HG03280 (cell line): ENCODE results near the gene VAMP2.

Experiments
- ATAC-seq: cut with Tn5 transposase; IDR thresholded peaks from one replicate; pipeline ENCODE4 v1.9.1; 2021; ENCODE audit warnings: mild to moderate bottlenecking, moderate library complexity; ENCODE audit not compliant: unreplicated experiment

VAMP2 gene

DNA sequence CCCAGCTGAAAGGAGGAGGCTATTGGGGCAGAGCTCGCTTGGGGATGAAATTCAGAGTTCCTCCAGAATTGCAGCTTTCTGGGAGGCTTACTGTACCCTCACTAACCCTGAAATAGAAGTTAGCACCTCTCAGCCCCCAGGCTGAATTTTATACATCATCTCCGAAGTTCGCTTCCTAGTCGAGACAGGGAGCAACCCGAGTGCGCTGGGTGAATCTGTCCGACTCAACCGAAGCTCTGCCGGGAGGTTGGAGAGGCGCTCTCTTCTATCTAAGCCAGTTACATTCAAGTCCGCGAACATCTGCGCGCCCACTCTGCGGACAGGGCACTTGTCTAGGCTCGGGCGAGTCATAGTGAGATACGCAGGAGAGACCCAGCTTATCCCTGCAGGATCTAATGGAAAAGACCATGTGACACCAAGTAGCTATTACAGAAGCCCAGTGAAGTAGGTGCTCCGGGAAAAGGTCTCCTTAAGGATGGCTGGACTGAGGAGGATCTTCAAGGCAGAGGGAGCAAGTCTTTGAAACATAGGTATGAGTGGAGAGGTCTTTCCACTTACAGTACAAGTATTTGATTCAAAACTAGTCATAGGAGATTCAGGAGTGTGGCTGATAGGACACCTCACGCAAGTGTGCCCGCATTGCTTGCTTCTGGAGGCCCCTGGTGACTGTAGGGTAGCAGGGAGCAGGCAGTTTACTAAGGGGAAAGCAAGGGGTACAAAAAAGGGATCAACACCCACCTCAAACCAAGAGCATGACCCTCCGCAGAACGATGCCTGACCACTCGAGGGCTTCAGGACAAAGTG lies 38.2 kb downstream of the VAMP2 start:
- no peak for ATAC-seq

DNA sequence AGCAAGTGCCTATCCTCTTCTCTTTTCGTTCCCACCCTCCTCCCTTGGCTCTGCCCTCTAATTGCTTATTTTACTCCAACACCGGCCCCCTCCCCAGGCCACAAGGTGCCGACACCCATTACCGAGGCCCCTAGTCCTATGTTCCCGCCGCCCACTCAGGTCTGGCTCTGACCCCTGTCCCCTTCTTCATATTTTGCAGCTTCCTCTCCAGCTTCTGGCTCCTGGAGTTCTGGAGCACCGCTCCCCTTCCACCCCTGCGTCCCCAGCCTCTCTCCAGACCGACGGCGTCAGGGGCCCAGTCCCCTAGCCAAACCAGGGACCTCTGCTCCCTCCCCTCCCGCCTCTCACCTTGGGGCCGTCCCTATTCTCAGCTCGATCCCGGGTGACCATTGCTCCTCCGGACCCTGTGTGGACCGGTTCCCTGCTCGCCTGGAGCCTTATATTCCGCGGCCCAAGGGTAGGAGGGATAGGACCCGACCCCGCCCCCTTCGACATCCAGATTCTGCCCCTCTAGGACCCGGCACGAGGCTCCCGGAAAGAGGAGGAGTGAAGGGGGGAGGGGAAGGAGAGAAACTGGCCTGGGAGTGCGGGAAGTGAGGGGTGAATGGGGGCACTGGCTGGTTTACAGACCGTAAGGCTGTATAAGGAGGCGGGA lies 38.9 kb downstream of the VAMP2 start, which contains the start of gene HES7:
Gene HES7, minus strand, starts transcription at position 412 of the 655 bp plus-strand sequence. Its CDS starts 22 bp downstream, at position 390.
- ATAC-seq: no peak

DNA sequence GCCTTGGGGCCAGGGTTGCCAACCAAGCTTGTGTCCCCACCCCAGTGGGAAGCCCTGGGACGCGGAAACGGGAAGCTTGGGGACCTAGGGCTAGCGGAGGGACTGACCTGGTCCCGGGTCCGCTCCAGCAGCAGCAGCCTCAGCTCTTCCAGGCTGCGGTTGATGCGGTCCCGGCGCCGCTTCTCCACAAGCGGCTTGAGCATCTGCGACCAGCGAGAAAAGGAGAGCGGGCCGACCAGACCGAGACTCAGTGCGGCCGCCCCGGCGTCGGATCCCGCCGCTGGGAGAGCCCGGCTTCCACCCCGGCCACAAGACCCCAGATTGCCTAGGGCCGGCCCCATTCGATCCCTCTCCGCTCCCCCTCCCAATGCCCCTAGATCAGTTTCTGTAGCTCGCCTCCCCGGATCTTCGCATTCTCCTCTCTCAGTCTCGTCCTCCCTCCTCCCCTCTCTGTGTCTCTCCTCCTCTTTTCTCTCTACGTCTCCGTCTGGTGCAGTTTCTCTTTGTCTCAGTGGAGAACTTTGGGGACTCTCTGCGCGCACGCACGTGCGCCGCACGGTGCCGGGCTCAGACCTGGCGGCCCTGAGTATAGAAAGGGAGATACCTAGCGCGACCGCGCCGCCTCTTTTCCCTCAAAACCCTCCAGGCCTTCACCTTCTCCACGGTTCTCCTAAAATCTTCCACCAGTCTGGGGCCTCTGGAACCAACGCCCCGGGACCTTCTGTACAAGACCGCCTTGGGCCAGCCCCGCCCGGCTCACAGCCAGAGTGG lies 39.6 kb downstream of the VAMP2 start:
- ATAC-seq: no peak

DNA sequence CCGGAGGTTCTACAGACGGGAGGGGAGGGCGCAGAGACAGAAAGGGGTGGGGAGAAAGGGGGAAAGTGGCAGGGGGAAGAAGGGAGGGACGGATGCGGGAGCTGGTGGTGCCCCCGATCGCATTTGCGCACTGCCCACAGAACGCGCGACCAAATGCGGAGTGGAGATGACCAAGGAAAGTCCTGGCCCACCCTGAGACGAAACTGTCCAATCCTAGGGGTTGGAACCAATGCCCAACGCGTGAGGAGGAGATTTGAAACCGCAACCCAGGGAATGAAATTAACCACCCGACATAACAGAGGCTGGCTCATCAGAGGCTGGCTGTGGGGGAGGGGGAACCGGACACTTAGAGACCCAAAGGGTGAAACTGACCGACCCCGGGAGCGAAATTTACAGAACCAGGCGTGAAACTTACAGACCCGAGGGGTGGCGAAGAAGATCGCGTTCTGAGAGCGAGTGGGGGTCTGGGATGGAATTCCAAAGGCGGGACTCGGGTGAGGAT lies 40.3 kb downstream of the VAMP2 start:
- ATAC-seq: no peak

DNA sequence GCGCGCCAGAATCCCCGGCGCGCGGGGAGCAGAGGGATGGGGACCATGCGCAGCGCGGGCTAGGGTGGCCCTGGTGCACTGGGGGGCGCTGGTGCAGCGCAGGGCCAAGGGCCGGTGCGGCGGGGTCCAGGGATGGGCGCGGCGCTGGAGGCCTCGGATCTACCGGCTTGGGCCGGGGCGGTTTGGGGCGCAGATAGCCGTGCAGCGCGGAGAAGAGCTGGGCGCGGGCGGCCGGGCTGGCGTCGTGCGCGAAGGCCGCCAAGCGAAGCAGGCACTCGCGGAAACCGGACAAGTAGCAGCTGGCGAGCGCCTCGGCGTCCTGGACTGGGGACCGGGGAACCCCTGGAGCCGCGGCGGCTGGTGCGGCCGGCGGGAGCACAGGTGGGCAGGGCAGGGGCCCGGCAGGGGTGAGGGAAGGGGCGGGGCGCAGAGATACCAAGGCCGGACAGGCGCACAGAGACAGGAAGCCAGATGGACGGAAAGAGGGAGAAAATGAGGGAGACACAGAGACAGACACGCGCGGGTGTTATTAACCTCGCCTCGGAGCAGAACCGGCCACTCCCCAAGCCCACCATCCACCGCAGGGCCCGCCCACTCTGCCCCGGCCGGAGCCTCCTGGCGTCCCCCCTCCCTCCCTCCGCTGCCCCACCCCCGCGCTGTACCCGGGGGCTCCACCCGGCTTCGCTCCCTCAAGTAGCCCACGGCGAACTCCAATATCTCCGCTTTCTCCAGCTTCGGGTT lies 40.9 kb downstream of the VAMP2 start:
- peak; percentile 26 for ATAC-seq

DNA sequence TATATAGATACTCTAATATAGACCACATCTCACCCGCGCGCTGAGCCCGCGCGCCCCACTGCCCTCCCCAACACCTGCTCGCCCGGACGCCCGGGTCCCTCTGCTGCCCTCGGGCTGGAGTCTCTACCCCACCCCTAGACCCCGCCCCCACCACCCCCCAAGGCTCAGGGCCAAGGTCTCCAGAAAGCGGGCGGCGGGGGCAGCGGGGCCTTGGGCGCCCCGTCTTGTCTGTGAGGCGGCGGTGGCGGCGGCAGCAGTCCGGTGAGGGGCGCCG lies 41.4 kb downstream of the VAMP2 start:
- ATAC-seq: no peak

DNA sequence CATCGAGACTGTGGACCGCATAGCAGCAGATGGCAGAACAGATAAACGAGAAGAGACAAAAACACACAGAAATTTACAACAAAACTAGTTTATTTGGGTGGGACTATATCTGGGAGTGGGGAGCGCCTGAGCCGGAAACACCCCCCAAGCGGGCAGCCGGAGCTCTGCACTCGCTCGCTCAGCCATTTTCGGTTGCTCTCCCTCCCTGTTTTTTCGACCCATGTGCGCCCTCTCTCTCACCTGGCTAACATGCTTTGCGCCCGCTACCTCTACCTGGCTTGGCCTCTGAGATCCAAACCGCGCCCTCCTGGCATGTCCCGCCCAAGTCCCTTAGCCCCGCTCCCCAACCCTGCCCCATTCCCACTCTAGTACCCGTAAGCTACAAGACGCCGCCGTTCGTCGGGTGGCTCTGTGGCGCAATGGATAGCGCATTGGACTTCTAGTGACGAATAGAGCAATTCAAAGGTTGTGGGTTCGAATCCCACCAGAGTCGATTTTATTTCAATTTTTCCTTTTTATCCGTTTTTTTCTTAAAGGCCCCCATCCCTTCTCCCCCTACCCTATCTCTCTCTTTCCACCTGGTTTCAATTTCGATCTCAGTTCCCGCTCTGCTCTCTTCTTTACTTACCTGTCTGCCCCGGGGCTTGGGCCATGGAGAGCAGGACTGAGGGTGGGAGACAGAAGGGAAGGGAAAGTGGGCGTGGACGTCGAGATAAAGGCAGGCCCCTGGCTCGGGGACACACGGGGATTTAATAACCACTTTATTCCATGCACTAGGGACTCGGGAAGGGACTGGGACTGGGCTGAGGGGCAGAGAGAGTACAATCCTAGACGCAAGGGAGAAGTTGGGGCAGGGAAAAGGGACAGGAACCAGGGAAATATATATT lies 42.0 kb downstream of the VAMP2 start:
- ATAC-seq: no peak

DNA sequence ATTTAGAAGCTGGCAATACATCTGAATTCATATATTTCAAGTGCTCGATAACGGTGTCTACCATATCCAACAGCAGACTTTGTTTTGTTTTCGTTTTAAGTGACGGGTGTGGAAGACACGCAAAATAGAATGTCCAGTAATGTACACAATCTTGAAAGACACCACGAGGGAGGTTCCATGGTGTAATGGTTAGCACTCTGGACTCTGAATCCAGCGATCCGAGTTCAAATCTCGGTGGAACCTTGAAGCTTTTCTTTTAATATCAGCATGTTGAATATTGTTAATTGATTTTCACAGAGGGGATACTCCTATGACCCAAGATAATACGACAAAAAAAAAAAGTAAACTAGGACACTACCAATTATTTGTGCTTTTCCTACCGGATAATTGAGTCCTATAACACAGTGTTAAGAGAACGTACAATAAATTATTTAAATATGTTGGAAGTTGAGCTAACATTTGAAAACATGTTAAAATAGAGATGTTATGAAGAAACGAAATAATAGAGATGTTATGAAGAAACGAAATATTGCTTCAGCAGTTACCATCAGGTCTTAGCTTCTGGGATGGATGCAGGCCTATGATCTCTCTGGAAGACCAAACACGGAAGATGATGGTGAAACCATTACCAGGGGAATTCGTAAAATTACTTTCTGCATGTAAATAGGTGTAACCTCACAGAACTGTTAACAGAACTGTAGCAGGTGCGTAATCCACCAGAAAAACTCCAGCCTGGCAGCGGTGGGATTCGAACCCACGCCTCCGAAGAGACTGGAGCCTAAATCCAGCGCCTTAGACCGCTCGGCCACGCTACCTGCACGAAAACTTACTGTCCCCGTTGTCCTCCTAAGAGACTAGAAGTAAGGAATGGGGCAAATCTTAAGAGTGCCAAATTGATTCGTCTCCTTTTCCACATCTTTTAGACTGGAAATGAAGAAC lies 42.9 kb downstream of the VAMP2 start:
- peak; percentile 32 for ATAC-seq

DNA sequence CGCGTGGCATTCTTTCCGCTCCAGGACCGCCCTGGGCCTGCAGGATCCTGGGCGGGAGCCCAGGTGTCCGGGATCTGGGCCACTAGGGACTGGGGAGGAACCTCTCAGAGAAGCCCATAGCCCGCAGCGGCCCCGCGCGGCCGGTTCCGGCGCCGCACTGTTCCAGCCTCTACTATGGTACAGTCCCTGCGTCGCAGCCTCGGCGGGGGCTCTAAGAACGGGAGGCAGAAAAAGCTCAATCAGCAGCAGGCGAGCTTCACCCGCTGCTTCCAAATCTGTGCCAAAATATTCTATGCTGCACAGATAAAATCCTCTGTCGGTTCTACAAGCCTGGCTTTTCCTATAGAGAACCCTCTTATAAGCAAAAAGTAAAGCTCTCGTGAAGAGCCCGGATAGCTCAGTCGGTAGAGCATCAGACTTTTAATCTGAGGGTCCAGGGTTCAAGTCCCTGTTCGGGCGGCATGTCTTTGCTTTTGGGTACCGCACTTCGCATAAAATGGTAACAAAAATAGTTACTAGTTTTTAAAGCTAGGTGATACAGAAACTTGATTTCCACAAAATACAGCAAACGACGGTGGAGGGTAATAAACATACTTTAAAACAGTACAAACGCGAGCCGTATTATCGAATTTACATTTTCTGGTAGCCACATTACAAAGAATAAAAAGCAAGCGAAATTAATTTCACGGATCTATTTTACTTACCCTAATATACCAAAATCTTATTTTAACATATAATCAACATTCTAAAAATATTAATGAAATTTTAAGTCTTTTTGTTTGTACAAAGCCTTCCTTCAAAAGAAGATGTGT lies 43.8 kb downstream of the VAMP2 start:
- peak; percentile 42 for ATAC-seq

DNA sequence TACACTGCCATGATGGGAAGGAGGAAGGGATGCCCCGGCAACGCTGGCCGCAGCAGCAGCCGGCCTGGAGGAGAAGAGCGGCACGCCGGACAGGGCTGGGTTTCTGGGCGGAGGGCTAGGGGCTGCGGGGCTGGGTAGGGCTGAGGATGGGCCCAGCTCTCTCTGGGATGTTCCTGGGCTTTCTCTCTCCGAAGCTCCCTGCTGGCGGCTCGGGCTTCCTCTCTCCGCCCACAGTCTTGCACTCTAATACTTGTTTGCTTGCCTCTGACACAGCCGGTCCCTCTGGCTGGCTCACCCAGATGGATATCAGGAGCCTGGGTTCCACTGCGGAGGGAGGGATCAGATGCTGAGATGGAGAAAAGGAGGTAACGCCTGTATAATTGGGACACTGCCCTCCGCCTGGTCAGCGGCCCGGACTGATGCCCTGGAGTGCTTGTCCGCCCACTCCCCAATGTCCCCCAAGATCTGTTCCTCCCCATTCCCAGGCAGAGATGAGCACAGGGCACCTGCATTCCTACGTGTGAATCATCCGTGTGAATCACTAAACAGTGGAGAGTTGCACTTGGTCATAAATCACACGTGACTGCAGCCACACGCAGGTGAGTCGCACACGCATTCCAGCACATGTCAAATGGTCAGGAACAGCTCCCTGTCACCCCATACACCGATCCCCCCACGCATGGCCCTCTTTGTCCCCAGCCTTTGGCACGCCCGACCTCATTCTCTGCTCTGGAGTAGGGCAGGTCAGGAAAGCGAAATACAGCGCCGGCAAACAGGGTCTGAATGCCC lies 44.6 kb downstream of the VAMP2 start, which contains the start of gene ALOXE3:
Gene ALOXE3, minus strand, starts transcription at position 535 of the 789 bp plus-strand sequence. Its CDS starts 524 bp downstream, at position 11.
- no peak for ATAC-seq

DNA sequence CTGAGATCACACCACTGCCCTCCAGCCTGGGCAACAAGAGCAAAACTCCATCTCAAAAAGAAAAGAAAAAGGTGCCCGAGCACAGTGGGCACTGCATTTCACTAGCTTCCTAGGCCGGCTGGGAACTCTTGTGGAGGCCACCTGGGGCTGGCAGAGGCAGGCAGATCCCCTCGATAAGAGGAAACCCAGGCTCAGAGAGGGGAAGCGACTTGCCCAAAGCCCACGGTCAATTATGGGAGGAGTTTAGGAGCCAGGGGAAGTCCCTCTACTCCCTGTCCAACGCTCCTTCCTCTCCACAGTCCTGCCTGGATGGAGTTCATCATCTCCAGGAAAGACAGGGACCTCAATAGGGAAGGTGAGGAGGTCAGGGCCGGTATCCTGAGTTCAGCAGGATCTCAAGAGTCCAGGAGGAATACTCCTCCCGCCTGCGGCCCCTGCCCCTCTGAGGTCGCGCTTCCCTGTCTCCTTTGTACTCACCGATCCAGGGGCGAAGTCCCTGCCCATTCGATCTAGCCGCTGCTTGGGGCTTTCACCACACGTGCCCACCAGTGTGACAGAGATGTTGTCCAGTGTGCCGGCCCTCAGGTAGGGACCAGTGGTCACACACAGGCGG lies 45.3 kb downstream of the VAMP2 start:
- no peak for ATAC-seq

DNA sequence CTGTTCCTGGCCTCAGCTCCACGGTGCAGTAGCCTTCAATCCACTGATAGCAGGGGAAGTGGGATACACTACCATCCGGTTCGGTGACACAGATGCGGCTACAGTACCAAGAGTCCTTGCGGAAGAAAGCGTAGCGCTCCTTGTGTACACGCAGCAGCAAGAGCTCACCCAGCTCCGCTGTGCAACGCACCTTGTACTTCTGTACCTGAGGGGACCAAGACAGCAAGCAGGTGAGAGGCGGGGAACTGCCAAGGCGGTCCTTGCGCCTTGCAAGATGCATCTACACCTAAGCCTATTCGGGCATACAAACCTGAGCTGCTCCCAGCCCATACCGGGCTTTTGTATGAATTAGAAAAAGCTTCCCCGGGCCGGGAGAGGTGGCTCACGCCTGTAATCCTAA lies 46.0 kb downstream of the VAMP2 start:
- ATAC-seq: no peak

DNA sequence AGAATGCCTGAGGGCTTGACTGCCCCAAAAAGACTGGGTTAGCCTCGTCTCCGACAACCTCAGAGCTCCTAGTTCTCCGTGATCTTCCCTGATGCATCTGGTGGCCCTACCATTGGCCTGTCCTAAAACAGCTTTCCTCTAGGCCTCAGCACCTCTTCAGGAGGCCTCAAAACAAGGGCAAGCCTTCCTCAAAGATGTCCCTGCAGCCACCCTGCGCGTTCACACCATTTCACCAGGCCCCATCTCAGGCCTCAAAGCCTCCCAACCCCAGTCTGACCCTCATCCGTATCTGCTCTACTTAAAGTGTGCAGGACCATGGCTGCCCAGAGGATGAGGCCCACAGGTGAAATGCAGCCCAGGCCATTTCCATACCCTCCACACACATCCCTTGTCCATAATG lies 51.8 kb downstream of the VAMP2 start:
- no peak for ATAC-seq

DNA sequence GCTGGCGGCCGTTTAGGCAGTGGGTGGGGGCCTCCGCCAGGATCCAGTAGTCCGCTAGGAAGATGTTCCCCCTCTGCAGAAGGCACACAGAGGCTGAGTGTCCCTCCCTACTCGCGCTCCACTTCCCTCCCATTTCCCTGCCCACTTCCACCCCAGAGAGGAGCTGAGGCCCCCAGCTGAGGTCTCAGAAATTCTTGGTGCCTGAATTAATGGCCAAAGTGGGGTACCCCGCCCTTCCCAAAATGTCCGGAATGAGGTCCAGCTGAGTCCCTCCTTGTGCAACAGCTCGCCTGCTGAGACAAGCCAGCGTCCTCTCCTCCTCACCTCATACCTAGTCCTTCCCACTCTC lies 52.3 kb downstream of the VAMP2 start:
- ATAC-seq: no peak

DNA sequence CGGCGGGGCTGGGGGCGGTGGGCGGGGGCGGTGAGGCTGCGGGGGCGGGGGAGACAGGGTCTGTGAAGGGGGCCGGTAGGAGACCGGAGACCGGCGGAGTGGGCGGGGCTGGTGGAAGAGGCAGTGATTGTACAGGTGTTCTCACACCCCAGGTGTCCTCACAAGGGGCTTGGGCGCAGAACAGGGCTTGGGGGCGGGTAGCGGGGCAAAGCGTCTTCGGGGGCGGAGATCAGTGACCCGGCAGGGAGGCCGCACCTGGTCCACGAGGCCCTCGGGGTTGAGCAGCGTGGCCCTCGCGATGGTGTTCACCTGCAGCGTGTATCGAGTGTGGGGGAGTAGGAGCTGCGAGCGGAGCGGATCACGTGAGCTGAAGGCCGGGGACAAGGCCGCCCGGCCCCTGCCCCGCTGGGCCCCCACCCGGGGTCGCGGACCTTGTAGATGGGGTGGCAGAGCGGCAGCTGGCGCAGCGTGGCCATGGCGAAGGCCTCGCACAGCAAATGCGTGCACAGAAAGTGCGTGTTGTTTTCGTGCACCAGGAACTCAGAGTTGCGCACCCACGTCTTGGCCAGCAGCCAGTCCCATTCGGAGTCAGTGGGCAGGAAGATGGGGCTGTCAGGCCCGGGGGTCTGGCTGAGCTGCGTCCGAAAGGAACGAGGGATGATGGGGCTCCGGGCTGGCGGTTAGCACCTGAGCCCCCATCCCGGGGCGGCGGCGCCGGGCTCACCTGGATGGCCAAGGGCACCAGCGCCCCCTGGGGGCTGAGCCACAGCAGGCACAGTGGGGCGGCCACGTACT lies 52.9 kb downstream of the VAMP2 start:
- ATAC-seq: no peak
